ENCODE measurements around the gene STK32A.
"Not testable (repeated sequence)": the region's sequence is repeated elsewhere in the genome, so short reads cannot be mapped to it uniquely, and the experiment has no call there.

Gene STK32A

DNA sequence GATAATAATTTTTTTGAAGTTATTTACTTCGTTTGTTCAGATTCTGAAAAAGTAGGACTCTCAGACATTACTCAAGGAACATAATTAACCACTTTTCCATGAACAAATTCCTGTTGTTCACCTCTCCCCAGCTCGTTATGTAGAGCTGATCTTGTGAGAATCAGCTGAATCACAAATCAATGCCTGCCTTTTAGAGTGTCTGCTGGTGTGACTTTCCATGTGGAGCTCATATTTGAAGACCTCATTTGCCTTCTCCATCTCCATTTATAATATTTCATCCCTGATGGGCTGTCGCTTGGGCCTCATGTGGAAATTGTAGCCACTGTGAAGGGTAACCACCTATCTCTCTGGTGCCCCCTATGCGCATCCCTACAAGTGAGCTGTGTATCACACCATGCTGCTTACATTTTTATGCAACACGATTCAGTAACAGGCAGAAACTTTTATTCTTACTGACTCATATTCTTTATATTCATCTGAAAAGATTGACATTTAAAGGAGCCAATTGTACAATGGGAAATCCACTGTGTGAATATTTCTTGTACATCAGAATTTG, 111.3 kb downstream of the STK32A start:
- DNase-seq (ENCODE audit: low spot score): no peak

DNA sequence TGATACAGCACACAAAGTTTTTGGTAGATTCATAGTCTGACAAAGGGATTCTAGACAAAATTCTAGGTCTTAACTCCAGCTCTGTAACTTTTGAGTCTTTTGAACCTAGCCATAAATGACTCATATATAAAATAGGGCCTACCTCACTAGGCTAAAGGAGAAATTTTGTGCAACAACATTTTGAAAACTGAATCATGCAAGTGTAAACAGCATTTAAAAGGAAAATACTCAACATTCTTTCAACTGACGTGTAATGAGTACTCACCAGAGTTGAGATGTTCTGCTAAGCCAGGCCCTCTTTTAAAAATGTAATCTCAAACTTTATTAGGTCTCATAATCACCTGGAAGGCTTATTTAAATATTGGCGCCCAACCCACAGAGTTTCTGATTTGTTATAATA, 113.2 kb downstream of the STK32A start:
- DNase-seq (ENCODE audit: low spot score): no peak

DNA sequence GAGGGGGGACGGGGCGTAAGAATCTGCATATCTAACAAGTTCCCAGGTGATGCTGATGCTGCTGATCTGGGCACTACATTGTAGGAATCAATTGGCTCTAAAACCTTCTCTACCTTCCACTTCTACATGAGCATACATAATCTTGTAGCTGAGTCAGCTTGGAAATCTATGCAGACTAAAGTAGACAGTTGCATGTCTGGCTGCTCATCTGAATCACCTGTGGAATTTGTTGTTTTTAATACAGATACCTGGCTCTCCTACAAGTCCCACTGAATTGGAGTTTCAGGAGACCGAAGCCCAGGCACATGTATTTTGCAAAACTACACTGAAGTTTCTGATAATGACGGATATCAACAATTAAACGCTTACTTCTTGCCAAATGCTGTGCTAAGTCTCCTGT, 113.6 kb downstream of the STK32A start:
- no peak for DNase-seq (ENCODE audit: low spot score)

DNA sequence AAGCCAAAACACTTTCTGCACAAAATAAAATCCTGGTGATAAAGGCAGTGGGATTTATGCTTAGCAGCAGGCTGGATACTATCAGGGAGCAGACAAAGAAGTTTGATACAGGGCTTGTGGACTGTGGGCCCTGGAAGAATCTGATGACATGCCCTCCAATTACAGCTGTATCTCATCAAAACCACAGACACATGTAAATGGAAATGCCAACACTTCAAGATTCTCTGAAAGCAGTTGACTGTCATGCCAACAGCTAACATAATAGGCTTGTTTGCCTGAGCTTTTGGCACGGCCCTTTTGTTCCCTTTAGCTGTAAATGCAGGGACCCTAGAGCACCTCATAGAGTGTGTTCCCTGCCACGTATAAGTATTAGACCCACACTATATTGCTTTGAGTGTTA, 114.4 kb downstream of the STK32A start:
- DNase-seq (ENCODE audit: low spot score): no peak

DNA sequence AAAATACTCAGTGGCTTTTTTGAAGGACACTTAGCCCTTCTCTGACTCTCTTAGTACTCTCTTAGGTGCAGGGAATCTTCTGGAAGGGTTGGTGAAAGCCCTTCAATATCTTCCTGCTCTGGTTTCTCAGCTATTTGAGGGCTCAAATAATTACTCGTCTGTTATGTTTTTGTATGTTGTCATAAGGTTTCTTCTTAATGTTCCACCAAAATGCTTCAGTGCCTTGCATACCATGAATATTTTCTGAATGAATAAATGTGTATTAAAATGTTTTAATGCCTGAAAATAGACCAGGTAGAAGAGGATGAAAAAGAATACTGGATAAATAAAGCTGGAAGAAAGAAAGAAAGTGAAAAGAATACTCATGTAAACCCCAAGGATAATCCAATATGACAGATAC, 124.3 kb downstream of the STK32A start:
- DNase-seq (ENCODE audit: low spot score): no peak

DNA sequence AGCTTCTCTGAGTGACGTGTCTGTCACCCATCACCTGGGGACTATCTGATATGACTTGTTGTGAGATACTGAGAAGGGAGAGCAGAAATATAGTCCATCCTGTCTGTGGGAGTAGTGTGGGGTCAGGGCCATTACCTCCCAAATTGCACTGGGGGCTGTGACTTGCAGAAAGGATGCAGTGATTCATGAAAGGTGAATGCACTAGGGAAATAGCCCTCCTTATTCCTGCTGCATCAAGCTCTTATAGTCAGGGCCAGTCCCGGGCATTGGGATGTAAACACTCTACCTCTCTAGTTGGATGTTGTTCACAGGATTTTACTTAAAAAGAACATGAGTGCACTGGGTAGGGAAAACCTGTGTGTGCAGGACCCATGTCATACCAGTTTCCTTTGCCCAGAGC, 124.8 kb downstream of the STK32A start:
- no peak for DNase-seq (ENCODE audit: low spot score)

DNA sequence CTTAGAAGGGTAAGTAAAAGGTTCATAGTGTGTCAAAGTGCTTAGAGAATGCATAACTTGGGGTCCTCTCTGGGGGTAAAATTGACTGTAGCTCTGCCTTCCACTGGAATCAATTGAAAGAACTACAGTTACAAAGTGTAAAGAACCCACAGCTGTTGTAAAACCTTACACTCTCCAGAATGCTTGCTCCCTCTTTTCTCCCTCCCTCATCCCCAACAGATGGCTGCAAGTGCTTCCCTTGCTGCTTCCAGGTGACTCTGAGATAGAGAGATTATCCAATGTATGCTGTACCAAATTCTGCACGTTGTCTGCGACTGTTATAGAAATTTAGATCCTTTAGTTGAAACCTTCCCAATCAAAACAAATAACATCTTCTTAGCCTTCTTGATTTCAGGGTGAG, 126.0 kb downstream of the STK32A start:
- DNase-seq (ENCODE audit: low spot score): no peak

DNA sequence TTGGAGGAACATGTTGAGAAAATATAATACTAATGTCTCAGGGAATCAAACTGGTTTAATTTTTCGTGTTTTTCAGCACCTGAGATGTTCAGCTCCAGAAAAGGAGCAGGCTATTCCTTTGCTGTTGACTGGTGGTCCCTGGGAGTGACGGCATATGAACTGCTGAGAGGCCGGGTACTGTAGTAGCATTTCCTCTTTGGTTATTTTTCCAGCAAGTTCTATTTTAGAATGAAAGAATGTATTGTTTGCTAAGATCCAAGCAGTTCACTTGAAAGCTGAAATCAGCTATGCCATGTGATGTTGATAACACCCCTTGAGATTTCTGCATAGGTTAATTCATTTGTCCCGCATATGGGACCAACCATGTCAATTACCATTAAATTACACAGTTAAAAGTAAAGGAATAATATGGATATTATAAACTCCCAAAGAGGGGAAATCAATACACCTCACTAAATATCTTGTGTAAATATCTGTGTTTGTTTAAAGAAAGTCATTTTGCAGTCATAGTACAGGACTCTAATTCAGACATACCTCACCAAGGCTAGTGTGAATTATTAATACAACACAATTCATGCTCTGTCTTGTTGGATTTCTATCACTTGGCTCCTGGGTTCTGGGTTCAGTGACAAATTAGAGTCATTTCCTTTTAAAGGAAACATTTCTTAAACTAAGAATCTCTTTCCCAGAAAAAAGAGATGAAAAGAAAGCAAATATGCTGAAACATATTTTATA, 126.8 kb downstream of the STK32A start:
- no peak for DNase-seq (ENCODE audit: low spot score)

DNA sequence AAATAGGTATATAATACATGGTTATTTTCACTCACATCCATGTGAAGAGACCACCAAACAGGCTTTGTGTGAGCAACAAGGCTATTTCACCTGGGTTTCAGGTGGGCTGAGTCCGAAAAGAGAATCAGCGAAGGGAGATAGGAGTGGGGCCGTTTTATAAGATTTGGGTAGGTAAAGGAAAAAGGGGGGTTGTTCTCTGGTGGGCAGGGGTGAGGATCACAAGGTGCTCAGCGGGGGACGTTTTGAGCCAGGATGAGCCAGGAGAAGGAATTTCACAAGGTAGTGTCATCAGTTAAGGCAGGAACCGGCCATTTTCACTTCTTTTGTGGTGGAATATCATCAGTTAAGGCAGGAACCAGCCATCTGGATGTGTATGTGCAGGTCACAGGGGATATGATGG, 132.6 kb downstream of the STK32A start:
- DNase-seq (ENCODE audit: low spot score): not testable (repeated sequence)

DNA sequence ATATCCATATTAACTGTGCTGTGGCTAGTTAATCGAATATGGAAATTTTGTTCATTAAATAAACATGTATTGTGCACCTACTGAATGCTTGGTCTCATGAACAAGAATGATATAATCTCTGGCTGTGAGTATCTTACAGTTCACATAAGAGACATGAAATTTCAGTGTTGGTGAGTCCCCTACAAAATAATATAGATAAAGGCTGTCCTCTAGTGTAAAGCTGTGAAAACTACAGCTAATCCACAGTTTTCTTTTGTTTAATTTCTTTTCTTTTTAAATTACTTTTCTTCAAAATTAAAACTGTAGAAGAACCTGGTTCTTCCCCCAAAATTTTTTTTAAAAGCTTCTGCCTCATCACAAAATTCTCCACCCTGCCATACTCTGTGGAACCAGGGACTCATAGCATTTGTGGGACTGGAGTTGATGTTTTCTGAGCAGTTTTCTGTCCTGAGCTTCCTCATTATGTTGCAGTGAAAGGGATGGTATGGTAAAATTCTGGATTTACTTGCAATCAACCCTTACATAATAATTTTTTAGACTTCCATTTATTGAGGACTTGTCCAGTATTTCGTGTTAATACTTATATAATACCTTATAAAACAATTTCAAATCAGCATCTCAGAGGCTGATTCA, 135.0 kb downstream of the STK32A start:
- no peak for DNase-seq (ENCODE audit: low spot score)

DNA sequence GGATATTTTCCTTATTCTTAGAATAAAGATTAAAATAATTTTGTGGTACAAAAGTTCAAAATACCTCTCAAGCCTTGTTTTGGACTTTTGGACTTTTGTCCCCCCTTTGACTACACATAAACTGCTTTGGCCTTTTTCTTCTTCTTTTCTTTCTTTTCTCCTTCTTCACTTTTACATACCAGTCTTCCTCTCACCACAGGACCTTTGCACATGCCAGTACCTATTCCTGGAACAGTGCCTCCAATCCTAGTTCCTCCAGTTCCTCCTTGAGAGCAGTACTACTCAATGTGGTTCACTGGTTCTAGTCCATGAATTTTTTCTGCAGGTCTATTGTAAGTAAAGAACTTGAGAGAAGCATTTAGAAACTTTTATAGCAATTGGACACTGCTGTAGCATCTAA, 136.5 kb downstream of the STK32A start:
- no peak for DNase-seq (ENCODE audit: low spot score)

DNA sequence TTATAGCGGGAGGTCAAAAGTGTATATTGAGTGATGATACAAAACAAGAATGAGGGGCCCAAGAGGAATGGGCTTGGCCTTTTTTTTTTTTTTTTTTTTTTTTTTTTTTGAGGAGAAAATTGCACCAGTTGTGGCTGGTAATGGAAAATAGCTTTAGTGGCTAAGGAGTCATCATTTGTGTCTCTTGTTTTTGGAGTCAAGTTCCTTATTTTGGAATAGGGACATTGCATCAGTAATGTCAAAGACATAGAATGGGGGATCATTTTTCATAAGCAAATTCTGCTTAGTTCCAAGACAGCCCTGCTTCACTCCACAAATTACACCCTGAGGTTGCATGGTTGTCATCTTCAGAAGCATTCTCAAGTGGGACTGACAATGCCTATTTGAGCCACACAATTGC, 137.4 kb downstream of the STK32A start:
- DNase-seq (ENCODE audit: low spot score): no peak

DNA sequence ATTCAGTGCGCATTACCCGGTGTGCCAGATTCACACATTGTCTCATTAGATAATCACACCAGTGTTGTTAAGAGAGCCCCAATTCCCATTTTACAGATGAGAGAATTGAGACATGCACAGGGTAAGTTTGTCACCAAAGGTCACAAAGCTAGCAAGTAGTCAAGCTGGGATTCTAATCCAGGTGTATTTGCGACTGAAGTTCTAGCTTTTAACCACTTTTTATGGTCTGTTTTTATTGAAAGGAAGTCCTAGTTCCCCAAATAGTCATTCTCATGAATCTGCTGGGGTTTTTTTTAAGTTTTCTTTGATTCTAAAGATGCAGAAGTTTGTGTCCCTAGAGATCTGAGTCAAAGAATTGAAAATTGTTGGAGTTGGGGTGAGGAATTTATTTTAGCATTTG, 138.5 kb downstream of the STK32A start:
- no peak for DNase-seq (ENCODE audit: low spot score)

DNA sequence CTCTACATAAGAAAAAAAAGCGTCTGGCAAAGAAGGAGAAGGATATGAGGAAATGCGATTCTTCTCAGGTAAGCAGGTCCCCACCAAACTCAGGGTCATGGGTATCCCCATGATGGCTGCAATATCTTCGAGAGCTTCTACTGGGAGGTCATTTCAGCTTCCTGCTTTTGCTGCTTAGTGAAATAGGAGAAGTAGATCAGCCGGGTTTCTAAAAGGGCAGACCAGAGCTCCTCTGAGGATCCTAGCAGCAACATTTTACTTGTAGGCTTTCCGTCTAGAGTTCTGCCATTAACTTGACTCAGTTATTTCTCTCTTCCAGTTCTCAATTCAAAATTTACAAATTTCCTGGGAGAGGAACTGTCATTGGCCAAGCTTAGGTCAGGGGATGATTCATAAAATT, 140.3 kb downstream of the STK32A start:
- DNase-seq (ENCODE audit: low spot score): no peak

DNA sequence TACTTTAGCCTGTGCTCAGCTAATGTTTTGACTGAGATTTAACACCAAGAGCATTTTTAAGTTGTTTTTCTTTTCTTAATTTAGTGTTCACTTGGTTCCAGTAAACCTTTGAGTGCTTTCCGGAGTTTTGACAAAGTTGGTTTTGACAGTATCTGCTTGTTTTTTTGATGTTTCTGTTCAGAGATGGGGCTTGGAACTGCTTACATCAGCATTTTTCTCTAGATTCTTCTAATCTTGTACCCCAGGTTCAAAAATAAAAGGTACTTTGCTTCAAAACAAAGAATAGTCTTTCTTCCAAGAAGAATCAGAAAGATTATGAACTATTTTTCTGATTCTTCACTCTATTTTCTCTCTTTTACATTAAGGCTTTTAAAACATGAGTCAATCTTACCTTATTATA, 142.9 kb downstream of the STK32A start:
- no peak for DNase-seq (ENCODE audit: low spot score)

DNA sequence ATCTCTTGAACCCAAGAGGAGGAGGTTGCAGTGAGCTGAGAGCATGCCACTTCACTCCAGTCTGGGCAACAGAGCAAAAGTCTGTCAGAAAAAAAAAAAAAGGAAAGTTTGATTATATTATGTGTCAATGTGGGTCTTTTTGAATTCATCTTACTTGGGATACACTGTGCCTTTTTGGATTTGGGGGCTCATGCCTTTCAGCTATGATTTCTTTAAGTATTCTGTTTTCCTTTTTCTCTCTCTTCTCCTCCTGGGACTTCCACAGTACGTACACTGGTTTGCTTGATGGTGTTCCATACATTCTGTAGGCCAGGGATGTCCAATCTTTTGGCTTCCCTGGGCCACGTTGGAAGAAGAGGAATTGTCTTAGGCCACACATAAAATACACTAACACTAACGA, 146.7 kb downstream of the STK32A start:
- DNase-seq (ENCODE audit: low spot score): no peak

DNA sequence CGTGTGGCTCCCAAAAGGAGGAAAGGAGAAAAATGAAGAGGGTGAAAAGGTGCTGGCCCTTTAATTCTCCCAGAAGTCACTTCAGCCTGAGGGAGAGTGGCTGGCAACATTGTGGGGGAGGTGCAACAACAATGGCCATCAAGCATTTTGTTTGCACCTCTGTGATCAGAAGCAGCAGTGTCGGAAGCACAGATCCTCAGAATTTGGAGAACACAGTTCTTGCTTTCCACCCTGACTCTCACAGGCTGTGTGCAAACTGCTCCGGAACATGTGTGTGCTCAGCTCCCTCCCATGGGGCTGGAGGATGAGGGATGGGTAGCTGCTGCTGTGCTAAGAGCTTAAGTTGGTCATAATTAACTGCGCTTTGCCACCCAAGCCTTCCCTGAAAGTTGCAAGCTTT, 147.9 kb downstream of the STK32A start:
- DNase-seq (ENCODE audit: low spot score): no peak

DNA sequence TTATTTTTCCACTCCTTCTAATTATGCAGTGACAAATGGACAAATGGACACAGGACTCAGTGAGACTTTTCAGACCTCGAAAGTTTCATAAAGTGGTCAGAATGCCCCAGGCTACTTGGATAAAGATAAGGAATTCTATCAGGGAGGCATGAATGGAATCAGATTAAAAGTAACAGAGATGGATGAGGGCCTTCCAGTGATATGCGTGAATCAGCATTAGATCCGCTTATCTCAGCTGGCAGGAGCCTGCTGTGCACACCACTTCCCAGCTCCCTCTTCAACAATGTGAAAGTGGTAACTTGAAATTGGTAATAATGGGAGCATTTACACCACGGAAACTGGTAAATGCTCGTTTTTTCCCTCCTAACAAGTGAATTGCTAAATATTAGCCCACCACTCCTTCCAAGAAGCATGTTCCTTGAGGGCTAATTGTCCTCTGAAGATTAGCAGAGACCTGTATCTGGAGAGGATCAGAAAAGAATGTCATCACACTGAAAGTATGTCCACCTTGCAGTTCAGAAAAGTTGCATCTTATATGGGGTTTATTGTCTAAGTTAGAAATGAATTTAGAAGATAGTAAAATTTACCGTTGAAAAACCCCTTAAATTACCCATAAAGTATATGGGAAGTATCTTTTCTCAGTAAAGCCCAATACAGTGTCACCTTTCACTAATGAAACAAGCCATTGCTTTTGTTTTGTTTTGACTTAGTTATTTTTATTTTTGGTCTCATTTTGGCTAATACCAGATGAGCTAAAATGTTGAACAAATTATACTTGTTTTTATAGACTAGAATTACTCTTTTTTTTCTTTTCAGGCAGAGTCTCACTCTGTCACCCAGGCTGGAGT, 149.7 kb downstream of the STK32A start:
- no peak for DNase-seq (ENCODE audit: low spot score)

DNA sequence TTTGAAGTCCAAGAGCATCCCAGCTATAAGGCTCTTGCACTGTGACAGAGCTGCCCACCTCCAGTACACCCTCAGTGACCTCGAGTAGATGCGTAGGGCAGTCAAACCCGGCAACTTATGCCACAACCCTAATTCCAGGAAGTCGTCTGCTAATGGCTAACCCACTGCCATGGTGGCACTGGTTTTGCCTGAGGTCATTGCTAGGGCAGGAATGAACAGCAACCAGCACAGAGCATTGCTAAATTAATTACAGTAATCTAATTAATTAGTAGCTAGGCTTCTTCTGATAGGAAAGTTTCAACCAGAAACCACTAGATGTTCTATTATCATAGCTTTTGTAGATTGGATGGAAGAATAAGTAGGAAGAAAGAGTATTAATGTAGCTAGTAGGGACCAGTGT, 152.3 kb downstream of the STK32A start:
- no peak for DNase-seq (ENCODE audit: low spot score)

DNA sequence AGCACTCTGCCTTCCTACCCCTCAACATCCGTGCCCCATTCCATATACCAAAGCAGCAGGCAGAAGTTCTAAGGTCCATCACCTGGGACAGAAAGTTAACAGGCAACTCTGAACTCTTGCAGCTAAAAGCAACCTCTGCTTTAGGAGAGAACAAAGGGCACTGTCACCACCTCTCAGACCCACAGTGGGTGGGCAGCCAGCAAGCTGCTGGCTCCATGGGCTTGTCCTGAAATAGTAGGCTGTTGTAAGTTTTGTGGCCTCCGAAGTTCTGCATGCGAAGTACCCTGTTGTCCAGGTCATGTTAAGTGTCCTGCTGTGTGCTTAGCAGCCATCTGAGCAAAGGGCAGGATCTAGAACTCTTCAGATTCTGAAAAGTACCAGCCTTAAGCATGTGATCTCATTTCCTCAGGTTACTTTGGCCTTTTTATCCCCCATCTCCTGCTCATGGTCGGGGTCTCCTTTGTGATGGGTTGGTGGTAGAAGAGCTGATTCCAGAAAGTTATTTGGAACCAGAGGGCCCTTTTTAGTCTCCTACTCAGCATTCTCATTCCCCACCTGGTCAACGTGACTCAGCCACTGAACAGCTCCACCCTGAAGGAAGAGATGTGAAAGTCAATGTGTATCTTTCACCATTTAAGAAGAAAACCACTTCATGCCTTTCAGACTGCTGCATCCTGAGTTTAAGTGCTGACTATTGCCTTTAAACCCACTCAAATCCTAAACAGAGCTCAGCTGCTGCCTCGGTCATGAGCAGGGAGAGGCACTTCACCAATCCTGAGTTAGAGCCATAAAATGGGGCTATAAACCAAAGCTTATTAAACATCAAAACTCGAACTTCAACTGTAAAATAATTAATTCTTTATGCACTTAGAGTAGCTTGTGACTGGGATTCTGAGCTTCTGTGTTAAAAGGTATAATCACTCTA, 153.6 kb downstream of the STK32A start:
- DNase-seq (ENCODE audit: low spot score): no peak

DNA sequence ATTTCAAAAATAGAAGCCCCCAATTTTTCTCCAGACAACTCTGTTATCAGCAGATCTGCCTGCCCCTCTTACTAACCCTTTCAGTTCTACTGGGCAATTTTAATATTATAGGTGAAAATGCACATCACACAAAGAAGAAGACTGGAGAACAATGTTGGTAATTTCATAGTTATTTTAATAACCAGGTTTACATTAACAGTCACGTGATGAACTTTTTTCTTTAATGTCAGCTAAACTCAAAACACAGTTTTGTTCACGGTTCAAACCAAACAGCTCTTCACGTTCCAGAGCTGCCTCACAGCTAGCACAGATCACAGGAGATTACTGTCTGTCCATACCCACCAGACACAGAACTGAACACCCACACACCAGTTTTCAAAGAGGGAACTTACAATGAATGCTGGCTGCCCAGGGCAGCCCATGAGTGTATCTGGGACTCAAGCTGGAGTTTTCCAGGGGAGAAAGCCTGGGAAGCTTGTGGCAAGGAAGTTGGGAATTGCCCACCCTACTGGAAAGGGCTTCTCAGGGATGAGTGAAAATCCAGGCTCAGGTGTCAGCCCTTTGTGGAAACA, 155.9 kb downstream of the STK32A start:
- DNase-seq (ENCODE audit: low spot score): no peak

All from hematopoietic multipotent progenitor cell treated with erythropoietin and hydrocortisone succinate and interleukin-3 and kit ligand, for 15 days (in vitro differentiated cells).